ENCODE measurements around the gene SNTB2.
A peak's percentile ranks its signal among the peaks of the same experiment; 100 is the strongest.
"Not testable (repeated sequence)": the region's sequence is repeated elsewhere in the genome, so short reads cannot be mapped to it uniquely, and the experiment has no call there.

The SNTB2 gene

DNA sequence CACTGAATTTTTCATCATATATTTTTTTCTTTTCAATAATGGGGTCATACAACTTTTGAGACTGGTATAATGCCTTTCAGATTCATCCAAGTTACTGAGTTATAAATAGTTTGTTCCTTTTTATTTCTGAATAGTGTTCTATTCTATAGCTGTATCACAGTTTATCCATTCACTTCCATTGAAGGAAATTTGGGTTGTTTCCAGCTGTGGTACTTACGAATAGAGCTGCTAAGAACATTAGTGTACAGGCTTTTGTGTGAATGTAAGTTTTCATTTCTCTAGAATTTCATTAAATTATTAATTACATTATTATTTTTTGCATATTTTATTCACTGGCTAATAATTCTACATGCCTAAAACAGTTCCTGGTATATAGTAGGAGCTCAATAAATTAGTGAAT lies 52.9 kb downstream of the SNTB2 start:
- no peak for DNase-seq

DNA sequence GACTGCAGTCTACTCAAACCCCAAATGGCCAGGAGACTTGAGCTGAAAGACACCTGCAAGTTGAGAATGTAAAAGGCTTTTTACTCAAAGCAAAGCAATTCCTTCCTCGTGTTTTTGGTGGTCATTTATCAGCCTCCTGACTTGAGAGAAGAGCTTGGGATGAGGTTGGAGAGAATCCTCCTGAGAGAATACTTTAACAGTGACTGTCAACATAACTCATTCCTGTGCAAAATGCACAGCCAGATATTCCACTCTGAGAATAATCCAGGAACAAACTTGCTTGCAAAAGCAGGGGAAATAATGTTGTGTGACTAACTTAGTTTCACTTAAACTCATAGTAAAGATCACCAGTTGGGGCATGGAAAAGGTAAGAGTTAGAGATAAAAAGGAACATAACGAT lies 53.4 kb downstream of the SNTB2 start:
- no peak for DNase-seq

DNA sequence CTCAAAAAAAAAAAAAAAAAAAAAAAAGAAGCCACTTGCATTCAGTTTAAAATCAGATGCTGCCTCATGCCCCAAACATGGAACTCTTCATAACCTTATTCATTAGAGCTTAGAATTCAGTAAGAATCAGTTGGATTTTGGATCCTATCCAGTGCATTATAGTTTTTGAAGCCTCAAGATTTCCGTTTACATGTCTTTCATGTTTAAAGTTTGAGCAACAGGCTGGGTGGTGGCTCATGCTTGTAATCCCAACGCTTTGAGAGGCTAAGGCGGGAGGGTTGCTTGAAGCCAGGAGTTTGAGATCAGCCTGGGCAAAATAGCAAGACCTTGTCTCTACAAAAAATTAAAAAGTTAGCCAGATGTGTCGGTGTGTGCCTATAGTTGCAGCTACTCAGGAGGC lies 55.0 kb downstream of the SNTB2 start:
- no peak for DNase-seq

DNA sequence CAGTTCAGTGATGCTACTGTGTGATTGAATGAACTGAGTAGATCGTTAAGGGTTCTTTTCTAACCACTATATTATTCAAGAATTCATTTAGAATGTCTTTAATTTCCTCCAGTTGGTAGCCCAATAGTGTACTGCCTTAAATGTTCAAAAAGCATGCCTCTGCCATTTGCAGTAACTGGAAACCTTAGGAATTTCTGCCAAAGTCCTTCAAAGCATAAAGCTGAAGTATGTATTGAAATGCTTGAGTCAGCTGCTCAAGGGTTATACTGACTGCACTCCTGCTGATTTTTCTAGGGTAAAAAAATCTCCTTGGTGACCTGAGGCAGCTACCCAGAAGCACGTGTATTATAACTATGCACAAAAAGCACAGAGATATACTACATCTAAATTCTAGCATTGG lies 56.5 kb downstream of the SNTB2 start:
- DNase-seq, result no peak

DNA sequence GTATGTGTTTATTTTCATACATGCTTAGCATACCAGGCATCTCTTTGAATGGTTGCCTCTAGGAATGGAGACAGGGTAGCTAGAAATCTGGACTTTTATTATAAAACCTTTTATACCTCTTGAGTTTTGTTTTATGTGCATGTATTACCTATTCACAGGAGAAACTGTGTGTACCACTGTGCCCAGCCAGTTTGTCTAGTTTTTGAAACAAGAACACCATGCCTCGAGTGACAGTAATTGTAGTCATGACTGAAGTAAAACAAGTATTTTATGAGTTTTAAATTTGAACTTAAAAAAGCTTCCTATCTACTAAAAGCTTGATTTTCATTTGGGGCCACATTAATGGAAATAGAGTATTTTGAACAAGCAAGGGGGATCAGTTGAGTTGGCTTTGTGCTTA lies 57.4 kb downstream of the SNTB2 start:
- DNase-seq, result no peak

DNA sequence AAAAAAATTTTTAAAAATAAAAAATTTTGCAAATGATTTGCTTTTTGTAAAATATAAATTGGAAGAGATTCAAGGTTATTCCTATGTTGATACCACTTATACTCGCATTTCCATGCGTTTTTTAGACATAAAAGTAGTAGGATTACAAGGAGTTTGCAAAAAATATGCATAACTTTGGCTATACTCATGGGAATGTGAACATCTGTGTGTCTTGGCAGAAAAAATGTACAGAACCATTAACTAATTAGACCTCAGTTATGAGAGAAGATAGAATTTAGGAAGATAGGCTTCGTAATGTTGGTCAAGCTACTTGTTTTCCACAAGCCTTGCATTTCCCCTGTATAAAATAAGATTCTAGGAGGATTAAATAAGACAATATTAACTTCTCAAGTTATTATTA lies 63.1 kb downstream of the SNTB2 start:
- DNase-seq, result no peak

DNA sequence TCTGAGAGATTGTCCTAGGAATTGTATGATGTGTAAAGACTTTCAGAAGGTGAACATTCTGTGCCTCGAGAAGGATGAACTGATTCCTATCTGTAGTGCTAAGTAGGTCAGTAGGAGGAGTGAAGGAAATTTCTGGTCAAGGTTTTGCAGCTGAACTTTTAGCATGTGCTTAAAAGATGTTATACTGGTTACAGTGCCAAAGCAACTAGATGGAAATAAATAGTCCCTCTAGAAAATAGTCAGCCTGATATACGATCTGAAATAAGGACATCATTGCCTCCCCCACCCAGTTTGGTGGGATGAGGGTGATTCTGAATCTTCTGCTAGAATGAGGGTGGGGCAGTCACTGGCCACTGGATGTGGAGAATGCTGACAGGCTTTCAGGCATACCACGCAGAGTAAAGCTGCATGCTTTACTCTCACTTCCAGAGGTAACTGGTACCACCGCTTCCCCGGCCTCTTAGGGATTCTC lies 66.9 kb downstream of the SNTB2 start:
- DNase-seq, result no peak

DNA sequence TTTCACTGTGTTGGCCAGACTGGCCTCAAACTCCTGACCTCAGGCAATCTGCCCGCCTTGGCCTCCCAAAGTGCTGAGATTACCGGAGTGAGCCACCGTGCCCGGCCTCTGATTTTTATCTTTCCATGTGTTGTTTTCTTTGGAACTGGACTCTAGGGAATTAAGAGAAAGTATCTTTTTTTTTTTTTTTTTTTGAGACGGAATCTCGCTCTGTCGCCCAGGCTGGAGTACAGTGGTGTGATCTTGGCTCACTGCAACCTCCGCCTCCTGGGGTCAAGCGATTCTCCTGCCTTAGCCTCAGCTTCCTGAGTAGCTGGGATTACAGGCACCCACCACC lies 72.4 kb downstream of the SNTB2 start:
- not testable (repeated sequence) for DNase-seq

DNA sequence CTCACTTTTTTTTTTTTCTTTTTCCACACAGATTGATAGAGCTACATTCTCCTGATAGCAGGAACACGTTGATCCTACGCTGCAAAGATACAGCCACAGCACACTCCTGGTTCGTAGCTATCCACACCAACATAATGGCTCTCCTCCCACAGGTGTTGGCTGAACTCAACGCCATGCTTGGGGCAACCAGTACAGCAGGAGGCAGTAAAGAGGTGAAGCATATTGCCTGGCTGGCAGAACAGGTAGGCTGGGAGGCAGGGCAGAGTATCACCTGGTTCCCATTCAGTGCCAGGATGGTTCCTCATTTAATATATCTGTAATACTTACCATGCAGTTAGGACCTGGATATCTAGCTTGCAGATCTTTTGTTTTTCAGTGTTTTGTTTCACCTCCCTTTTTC lies 73.1 kb downstream of the SNTB2 start:
- no peak for DNase-seq

DNA sequence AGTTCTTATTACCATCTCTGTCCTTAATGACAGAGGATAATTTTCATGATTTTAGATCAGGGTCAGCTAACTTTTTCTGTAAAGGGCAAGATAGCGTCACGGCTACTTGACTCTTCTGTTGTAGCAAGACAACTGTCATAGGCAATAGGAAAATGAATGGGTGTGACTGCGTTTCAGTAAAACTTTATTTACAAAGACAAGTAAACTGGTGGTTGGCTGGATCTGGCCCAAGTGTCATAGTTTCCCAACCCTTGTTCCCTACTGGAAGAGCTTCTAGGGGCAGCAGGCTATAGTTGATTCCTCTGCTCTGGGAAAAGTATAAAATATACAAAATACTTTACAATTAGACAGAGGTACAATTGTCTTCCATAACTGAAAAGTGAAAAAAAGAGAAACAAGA lies 73.5 kb downstream of the SNTB2 start:
- no peak for DNase-seq

DNA sequence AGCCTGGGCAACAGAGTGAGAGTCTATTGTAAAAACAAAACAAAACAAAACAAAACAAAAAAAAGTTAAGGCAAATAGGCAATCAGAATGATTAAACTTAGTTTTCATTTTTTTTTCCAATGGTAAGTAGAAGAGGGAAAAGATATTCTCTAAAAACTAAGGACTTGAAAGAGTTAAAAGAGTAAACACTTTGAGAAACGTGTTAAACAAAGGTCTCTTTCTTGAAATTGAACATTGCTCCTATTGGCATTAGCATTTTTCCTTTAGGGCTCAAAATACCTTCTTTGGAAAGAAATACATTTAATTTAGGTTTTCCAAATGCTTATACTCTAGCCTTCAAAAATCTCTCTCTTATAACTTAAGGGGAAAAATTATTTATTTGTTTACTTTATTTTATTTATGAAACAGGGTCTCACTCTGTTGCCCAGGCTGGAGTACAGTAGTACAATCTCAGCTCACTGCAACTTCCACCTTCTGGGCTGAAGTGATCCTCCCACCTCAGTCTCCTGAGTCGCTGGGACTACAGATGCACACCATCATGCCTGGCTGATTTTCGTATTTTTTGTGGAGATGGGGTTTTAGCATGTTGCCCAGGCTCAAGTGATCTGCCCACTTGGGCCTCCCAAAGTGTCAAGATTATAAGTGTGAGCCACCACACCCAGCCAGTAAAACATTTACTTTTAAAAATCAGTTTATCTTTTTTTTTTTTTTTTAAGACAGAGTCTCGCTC lies 79.5 kb downstream of the SNTB2 start:
- no peak for DNase-seq

DNA sequence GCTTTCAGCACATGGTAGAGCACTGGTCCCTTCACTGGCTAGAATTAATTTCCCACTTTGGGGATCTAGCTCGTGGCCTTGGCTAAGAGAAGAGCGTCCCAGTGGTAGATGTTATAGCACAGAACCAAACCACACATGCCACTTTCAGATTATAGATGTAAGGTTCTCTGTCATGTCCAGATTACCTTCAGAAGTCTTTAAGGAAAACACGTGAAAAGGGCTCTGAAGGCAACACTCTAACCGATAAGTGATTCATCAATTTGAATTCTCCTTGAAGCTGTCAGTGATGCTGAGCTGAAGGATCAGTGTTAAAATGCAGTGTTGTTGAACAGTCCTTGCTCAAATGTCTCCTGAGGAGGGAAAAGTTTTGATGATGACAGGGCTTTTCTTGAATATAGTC lies 80.7 kb downstream of the SNTB2 start:
- DNase-seq, result no peak

DNA sequence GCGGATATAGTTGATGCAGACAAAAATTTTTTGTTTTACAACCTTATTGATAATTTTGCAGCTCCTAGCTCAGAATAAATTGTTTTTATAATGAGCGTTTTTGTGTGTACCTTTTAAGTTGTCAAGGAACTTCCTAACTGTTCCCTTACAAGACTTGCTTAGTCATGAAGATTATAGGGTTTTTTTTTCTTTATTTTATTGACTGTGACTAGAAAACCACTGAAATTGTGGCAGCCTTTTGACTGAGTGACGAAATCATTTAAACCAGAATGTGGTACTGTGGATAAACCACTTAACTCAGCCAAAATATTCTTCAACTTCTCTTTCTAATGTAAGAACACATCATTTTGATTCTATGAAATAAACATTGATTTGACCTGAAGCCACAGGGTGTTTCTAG lies 83.4 kb downstream of the SNTB2 start:
- DNase-seq, result no peak

DNA sequence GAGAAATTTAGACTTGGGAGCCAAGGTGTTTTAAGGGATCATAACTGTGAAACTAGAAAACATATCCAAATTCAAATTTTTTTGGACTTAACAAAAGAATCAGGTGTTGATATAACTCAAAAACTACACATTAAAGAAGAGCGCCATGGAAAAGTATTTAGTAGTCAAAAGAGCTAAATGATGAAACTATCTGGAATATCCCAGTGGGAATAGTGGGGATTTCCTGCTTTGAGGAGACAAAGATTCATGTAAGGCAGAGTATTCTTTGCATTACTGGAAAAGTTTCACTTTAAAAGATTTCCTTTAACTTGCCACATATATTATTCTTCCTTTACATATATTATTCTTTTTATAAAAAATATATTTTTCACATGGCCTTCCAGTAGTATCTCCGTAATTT lies 83.9 kb downstream of the SNTB2 start:
- DNase-seq, result no peak

DNA sequence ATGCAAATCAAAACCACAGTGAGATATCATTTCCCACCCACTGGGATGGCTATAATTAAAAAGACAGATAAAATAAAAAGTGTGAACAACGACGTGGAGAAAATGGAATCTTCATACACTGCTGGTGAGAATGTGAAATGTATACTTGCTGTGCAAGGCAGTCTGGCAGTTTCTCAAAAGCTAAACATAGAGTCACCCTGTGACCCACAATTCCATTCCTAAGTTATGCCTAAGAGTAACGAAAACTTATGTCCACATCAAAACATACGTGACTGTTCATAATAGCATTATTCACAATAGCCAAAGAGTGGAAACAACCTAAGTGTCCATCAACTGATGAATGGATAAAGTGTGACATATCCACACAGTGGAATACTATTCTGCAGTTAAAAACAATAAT lies 86.0 kb downstream of the SNTB2 start:
- no peak for DNase-seq

DNA sequence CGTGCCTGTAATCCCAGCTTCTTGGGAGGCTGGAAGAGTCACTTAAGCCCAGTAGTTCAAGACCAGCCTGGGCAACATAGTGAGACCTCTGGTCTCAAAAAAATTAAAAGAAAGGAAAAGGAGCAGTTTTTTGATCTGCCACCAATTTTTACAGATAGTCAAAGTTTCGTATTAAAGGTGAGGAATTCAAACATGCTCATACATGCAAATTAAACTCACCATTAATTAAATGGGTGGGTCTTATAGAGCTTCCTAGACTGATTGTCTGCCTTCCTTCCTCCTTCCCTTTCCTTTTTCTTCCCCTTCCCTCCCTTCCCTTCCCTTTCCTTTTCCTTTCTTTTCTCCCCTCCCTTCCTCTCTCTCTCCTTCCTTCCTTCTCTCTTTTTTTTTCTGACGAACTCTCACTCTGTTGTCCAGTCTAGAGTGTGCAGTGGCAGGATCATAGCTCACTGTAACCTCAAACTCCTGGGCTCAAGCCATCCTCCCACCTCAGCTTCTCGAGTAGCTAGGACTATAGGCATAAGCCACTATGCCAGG lies 87.8 kb downstream of the SNTB2 start:
- no peak for DNase-seq

DNA sequence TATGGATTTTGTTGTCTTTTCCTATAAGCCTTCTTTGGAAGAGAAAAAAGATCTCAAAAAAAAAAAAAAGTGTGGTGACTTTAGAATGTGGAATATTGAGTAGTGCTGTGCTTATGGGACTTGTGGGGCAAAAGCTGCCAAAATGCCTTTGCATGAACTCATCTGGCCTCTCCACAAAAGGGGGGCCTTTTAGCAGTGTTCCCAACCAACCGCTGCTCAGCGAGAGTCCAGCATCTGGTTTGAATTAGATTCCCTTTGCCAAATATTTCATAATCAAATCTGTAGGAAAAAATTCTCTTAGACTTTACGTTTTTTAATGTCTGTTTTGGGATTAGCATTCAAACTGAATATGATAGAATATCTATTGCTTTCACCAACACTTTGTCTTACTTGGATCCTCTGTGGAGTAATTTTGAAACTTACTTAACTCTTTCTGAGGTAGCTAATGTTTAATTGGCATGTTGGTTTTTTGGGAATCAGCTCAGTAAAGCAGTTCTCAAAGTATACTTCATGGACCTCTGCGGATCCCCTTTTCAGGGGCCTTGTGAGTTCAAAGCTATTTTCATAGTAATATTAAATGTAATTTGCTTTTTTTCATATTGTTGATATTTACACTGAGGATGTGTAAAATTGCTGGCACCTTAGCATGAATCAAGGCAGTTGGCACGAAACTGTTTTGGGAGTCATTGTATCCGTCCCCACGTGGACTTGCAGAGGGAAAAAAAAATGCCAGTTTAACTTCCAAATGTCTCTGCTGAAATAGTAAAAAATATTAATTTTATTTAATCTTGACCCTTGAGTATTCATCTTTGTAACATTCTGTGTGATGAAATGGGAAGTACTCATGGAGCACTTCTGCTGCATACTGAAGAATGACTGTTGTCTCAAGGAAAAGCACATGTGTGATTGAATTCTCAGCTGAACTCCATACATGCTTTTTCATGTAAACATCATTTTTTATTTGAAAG lies 89.5 kb downstream of the SNTB2 start:
- no peak for DNase-seq

DNA sequence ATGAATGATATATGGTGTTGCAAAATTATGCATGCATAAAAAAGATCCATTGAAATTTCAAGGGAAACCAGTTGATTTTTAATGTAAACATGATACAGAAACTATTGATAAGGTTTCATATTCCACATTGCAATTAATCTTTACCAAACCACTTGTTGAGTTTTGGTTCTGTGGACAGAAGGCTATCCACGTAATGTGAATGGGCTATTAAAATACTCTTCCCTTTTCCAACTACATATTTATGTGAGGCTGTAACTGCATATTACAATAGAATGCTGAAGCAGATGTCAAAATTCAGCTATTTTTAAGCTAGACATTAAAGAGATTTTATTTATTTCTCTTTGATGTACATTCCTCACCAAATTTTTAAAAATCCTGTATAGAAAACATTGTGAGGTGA lies 90.4 kb downstream of the SNTB2 start:
- no peak for DNase-seq

DNA sequence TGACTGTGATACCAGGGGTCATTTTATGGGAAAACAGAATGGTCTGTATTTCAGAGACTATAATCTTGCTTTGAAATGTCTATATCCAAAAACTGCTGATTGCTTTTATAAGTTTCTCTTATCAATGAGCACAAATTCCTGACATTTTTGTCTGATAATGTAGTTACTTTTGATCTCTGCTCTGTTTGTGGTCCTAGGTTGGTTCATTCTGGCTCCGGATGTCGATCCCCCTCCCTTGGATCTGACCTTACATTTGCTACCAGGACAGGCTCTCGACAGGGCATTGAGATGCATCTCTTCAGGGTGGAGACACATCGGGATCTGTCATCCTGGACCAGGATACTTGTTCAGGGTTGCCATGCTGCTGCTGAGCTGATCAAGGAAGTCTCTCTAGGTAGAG lies 96.9 kb downstream of the SNTB2 start:
- DNase-seq, result no peak

DNA sequence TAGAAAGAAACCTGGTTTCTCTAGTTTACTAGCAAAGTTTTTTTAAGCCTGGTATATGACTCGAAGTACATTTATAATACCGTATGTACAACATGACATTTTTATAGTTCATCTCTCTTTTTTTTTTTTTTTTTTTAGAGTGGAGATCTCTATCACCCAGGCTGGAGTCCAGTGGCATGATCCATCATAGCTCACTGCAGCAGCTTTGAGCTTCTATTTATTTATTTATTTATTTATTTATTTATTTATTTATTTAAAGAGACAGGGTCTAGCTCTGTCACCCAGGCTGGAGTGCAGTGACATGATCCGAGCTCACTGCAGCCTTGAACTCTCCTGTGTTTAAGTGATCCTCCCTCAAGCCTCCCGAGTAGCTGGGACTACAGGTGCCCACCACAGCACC lies 98.3 kb downstream of the SNTB2 start:
- no peak for DNase-seq

DNA sequence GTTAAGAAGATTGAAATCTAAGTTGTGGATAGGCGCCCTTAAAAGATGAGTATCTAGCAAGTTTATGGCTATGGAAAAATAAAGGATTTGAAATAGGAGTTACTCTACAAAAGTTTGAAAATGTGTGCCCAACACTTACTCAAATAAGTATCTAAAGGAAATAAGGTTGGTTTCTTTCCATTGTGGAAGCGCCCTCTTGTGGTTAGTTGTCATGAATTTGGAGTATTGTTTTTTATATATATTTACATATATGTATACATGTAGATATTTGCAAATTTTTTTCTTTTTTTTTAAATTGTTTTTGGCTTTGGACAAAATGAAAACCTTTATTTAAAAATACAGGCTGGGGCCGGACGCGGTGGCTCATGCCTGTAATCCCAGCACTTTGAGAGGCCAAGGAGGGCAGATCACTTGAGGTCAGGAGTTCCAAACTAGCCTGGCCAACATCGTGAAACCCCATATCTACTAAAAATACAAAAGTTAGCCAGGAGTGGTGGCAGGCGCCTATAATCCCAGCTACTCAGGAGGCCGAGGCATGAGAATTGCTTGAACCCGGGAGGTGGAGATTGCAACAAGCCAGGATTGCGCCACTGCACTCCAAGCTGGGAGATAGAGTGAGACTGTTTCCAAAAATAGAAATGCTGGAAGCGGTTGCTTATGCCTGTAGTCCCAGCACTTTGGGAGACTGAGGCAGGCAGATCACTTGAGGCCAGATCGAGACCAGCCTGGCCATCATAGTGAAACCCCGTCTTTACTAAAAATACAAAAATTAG lies 100.2 kb downstream of the SNTB2 start:
- DNase-seq, result peak; percentile 74

DNA sequence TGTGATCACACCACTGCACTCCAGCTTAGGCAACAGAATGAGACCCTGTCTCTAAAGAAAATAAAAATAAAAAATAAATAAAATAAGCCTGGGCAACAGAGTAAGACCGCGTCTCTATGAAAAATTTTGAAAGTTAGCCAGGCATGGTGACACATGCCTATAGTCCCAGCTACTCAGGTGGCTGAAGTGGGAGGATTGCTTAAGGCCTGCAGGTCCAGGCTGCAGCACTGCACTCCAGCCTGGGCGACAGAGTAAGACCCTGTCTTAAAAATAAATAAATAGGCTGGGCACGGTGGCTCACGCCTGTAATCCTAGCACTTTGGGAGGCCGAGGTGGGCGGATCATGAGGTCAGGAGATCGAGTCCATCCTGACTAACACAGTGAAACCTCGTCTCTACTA lies 104.7 kb downstream of the SNTB2 start:
- DNase-seq, result not testable (repeated sequence)

DNA sequence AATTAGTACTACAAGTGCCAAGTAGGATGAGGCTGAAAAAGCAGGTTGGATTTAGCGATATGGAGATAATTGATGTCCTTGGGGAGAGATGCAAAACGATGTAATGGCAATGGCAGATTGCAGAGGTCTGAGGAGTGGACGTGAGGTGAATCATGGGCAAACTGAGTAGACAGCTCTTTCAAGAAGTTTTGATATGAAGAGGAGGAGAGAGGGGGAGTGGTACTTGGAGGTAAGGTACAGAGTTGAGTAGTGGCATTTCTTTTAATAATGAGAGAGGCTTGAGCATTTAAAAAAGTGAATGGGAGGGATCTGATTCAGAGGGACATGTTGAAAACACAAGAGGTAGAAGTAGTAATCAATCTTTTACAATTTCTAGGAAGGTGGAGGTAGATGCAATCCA lies 106.4 kb downstream of the SNTB2 start:
- no peak for DNase-seq
